Mesendoderm (in vitro differentiated cells): ENCODE measurements around the gene SH2D2A.

Source experiments
- DNase-seq: peaks from one replicate; pipeline ENCODE4 v3.0.0; 2013
- H2AK5ac ChIP-seq: 2 replicates; pipeline ENCODE4 v1.6.1; 2013; ENCODE audit warnings: low read length, inconsistent platforms
- H2BK120ac ChIP-seq: 2 replicates; pipeline ENCODE4 v1.6.1; 2013; ENCODE audit warnings: low read depth, mild to moderate bottlenecking, low read length, moderate library complexity, mixed read lengths
- H2BK15ac ChIP-seq: replicated peaks from 2 replicates; pipeline ENCODE4 v1.6.1; 2013; ENCODE audit warnings: low read depth, mild to moderate bottlenecking, moderate library complexity
- H2BK5ac ChIP-seq: 2 replicates; pipeline ENCODE4 v1.6.1; 2013; ENCODE audit warnings: low read length, inconsistent platforms
- H3K18ac ChIP-seq: 2 replicates; pipeline ENCODE4 v1.6.1; 2013; ENCODE audit warnings: mild to moderate bottlenecking, low read length, mixed read lengths
- H3K23ac ChIP-seq: one replicate; pipeline ENCODE4 v1.6.1; 2013; ENCODE audit warnings: low read length
- H3K27ac ChIP-seq: 2 replicates; pipeline ENCODE4 v1.5.1; 2013; ENCODE audit warnings: low read depth, mild to moderate bottlenecking, inconsistent platforms, low read length, moderate library complexity
- H3K27me3 ChIP-seq: 2 replicates; pipeline ENCODE4 v1.6.1; 2013; ENCODE audit warnings: low read length, control low read depth, mild to moderate bottlenecking, inconsistent platforms; ENCODE audit not compliant: insufficient read depth, poor library complexity
- H3K36me3 ChIP-seq: 2 replicates; pipeline ENCODE4 v1.6.1; 2013; ENCODE audit warnings: low read length, inconsistent platforms; ENCODE audit not compliant: control insufficient read depth, insufficient read depth
- H3K4ac ChIP-seq: one replicate; pipeline ENCODE4 v1.6.1; 2013; ENCODE audit warnings: low read depth, mild to moderate bottlenecking, low read length, moderate library complexity
- H3K4me1 ChIP-seq: 2 replicates; pipeline ENCODE4 v1.6.1; 2013; ENCODE audit warnings: low read depth, low read length, inconsistent platforms; ENCODE audit not compliant: control insufficient read depth
- H3K4me2 ChIP-seq: 2 replicates; pipeline ENCODE4 v1.6.1; 2013; ENCODE audit warnings: low read length
- H3K4me3 ChIP-seq: 2 replicates; pipeline ENCODE4 v1.5.1; 2013; ENCODE audit warnings: mild to moderate bottlenecking, low read length
- H3K56ac ChIP-seq: one replicate; pipeline ENCODE4 v1.6.1; 2013; ENCODE audit warnings: low read length
- H3K79me1 ChIP-seq: 2 replicates; pipeline ENCODE4 v1.6.1; 2013; ENCODE audit warnings: low read length, inconsistent platforms
- H3K79me2 ChIP-seq: 2 replicates; pipeline ENCODE4 v1.6.1; 2013; ENCODE audit warnings: mild to moderate bottlenecking, low read length; ENCODE audit not compliant: control insufficient read depth, insufficient read depth
- H3K9ac ChIP-seq: 2 replicates; pipeline ENCODE4 v1.6.1; 2013; ENCODE audit warnings: low read length, inconsistent platforms
- H4K5ac ChIP-seq: one replicate; pipeline ENCODE4 v1.6.1; 2013; ENCODE audit warnings: low read length
- H4K8ac ChIP-seq: one replicate; pipeline ENCODE4 v1.6.1; 2013; ENCODE audit warnings: low read depth, mild to moderate bottlenecking, control low read depth, low read length, moderate library complexity
- WGBS: extraction: QIAGEN DNeasy Blood & Tissue Kit; methylation state at CpG from one replicate; pipeline ENCODE4 v1.1.7; 2013; ENCODE audit warnings: low lambda C conversion rate, missing lambda C conversion rate; ENCODE audit not compliant: insufficient coverage; ENCODE audit errors: extremely low coverage; 5-methylcytosine and 5-hydroxymethylcytosine counted together

SH2D2A gene

GRCh38 chr1:156838972-156839371, 22.3 kb upstream of the SH2D2A start:
- no peak overlapping the region for H3K56ac ChIP-seq
- no peak overlapping the region for H2BK120ac ChIP-seq
- no peak overlapping the region for H3K4me2 ChIP-seq
- no peak overlapping the region for H3K27ac ChIP-seq
- no peak overlapping the region for H3K23ac ChIP-seq
- H3K27me3 ChIP-seq: peaks cover 7% of the 10 kb centered on the region
- no CpG with 5 or more reads among the region's 7 CpGs for WGBS
- H3K18ac ChIP-seq: no peak overlapping the region
- H4K8ac ChIP-seq: no peak overlapping the region
- H3K9ac ChIP-seq: no peak overlapping the region
- no peak overlapping the region for H2BK15ac ChIP-seq
- H3K79me2 ChIP-seq: no peaks in the 10 kb centered on the region
- H4K5ac ChIP-seq: no peak overlapping the region
- H3K4me1 ChIP-seq: no peaks in the 10 kb centered on the region
- no peak overlapping the region for H2BK5ac ChIP-seq
- H3K4me3 ChIP-seq: no peak overlapping the region
- H3K36me3 ChIP-seq: no peaks in the 10 kb centered on the region
- no peaks in the 10 kb centered on the region for H3K79me1 ChIP-seq
- no peak overlapping the region for H3K4ac ChIP-seq
- no peak overlapping the region for H2AK5ac ChIP-seq
- DNase-seq: peak; percentile 61

- no peak overlapping the region for H3K4me3 ChIP-seq
- H3K18ac ChIP-seq: no peak overlapping the region
- H3K9ac ChIP-seq: no peak overlapping the region
- no peaks in the 10 kb centered on the region for H3K4me1 ChIP-seq
- no peaks in the 10 kb centered on the region for H3K36me3 ChIP-seq
- no peaks in the 10 kb centered on the region for H3K79me1 ChIP-seq
- no peak overlapping the region for H2BK15ac ChIP-seq
- H2AK5ac ChIP-seq: no peak overlapping the region
- H3K27ac ChIP-seq: no peak overlapping the region
- no peak for DNase-seq
- no peak overlapping the region for H3K4me2 ChIP-seq
- H4K5ac ChIP-seq: no peak overlapping the region
- no peak overlapping the region for H3K4ac ChIP-seq
- no peaks in the 10 kb centered on the region for H3K27me3 ChIP-seq
- no peak overlapping the region for H2BK5ac ChIP-seq
- no peak overlapping the region for H2BK120ac ChIP-seq
- H3K79me2 ChIP-seq: no peaks in the 10 kb centered on the region
- WGBS: no CpG with 5 or more reads among the region's 4 CpGs
- H3K56ac ChIP-seq: no peak overlapping the region
- no peak overlapping the region for H3K23ac ChIP-seq
- H4K8ac ChIP-seq: no peak overlapping the region
These were observed 20.2 kb upstream of the SH2D2A start for GRCh38 chr1:156836892-156837291.

GRCh38 chr1:156836041-156836654, 19.5 kb upstream of the SH2D2A start:
- no peak overlapping the region for H3K23ac ChIP-seq
- H3K9ac ChIP-seq: no peak overlapping the region
- H2BK5ac ChIP-seq: no peak overlapping the region
- H3K36me3 ChIP-seq: no peaks in the 10 kb centered on the region
- no peaks in the 10 kb centered on the region for H3K79me2 ChIP-seq
- no peak overlapping the region for H3K27ac ChIP-seq
- no CpG with 5 or more reads among the region's 5 CpGs for WGBS
- H3K79me1 ChIP-seq: no peaks in the 10 kb centered on the region
- no peak overlapping the region for H3K4ac ChIP-seq
- no peak overlapping the region for H2BK15ac ChIP-seq
- no peak overlapping the region for H4K8ac ChIP-seq
- no peak overlapping the region for H2AK5ac ChIP-seq
- H3K4me2 ChIP-seq: no peak overlapping the region
- DNase-seq: no peak
- H4K5ac ChIP-seq: no peak overlapping the region
- no peak overlapping the region for H3K4me3 ChIP-seq
- H3K18ac ChIP-seq: no peak overlapping the region
- no peaks in the 10 kb centered on the region for H3K4me1 ChIP-seq
- no peak overlapping the region for H3K56ac ChIP-seq
- no peaks in the 10 kb centered on the region for H3K27me3 ChIP-seq
- H2BK120ac ChIP-seq: no peak overlapping the region

- H2BK15ac ChIP-seq: no peak overlapping the region
- no peak overlapping the region for H3K4me2 ChIP-seq
- H4K8ac ChIP-seq: no peak overlapping the region
- no peaks in the 10 kb centered on the region for H3K79me2 ChIP-seq
- H3K56ac ChIP-seq: no peak overlapping the region
- no peak for DNase-seq
- H2BK5ac ChIP-seq: no peak overlapping the region
- H3K27me3 ChIP-seq: no peaks in the 10 kb centered on the region
- no peaks in the 10 kb centered on the region for H3K4me1 ChIP-seq
- H3K4ac ChIP-seq: no peak overlapping the region
- H2AK5ac ChIP-seq: no peak overlapping the region
- no peak overlapping the region for H3K4me3 ChIP-seq
- H2BK120ac ChIP-seq: no peak overlapping the region
- no peaks in the 10 kb centered on the region for H3K79me1 ChIP-seq
- no peak overlapping the region for H4K5ac ChIP-seq
- no CpG with 5 or more reads among the region's 3 CpGs for WGBS
- H3K23ac ChIP-seq: no peak overlapping the region
- H3K27ac ChIP-seq: no peak overlapping the region
- no peaks in the 10 kb centered on the region for H3K36me3 ChIP-seq
- H3K9ac ChIP-seq: no peak overlapping the region
- H3K18ac ChIP-seq: no peak overlapping the region
These were observed 17.7 kb upstream of the SH2D2A start for GRCh38 chr1:156834322-156834721.

GRCh38 chr1:156833603-156834002, 17.0 kb upstream of the SH2D2A start:
- H3K79me1 ChIP-seq: no peaks in the 10 kb centered on the region
- H2BK120ac ChIP-seq: no peak overlapping the region
- no peaks in the 10 kb centered on the region for H3K36me3 ChIP-seq
- no CpG with 5 or more reads among the region's 2 CpGs for WGBS
- DNase-seq: no peak
- H3K18ac ChIP-seq: no peak overlapping the region
- H3K9ac ChIP-seq: no peak overlapping the region
- H3K79me2 ChIP-seq: no peaks in the 10 kb centered on the region
- no peak overlapping the region for H2BK5ac ChIP-seq
- H3K56ac ChIP-seq: no peak overlapping the region
- no peak overlapping the region for H3K4me2 ChIP-seq
- no peaks in the 10 kb centered on the region for H3K4me1 ChIP-seq
- no peak overlapping the region for H4K5ac ChIP-seq
- H4K8ac ChIP-seq: no peak overlapping the region
- H3K27me3 ChIP-seq: no peaks in the 10 kb centered on the region
- no peak overlapping the region for H3K4ac ChIP-seq
- H3K27ac ChIP-seq: no peak overlapping the region
- no peak overlapping the region for H2AK5ac ChIP-seq
- no peak overlapping the region for H2BK15ac ChIP-seq
- no peak overlapping the region for H3K4me3 ChIP-seq
- no peak overlapping the region for H3K23ac ChIP-seq

GRCh38 chr1:156832434-156832833, 15.8 kb upstream of the SH2D2A start:
- H3K4ac ChIP-seq: no peak overlapping the region
- no peaks in the 10 kb centered on the region for H3K27me3 ChIP-seq
- H2BK5ac ChIP-seq: no peak overlapping the region
- H3K4me2 ChIP-seq: no peak overlapping the region
- no peak overlapping the region for H2BK15ac ChIP-seq
- H3K36me3 ChIP-seq: no peaks in the 10 kb centered on the region
- no peak overlapping the region for H3K56ac ChIP-seq
- no peaks in the 10 kb centered on the region for H3K79me1 ChIP-seq
- H3K9ac ChIP-seq: no peak overlapping the region
- no peak overlapping the region for H2BK120ac ChIP-seq
- no peak overlapping the region for H4K8ac ChIP-seq
- no peak overlapping the region for H2AK5ac ChIP-seq
- H4K5ac ChIP-seq: no peak overlapping the region
- H3K27ac ChIP-seq: no peak overlapping the region
- no peaks in the 10 kb centered on the region for H3K79me2 ChIP-seq
- no peak overlapping the region for H3K23ac ChIP-seq
- no peak overlapping the region for H3K18ac ChIP-seq
- WGBS: no CpG with 5 or more reads among the region's 5 CpGs
- no peak overlapping the region for H3K4me3 ChIP-seq
- no peaks in the 10 kb centered on the region for H3K4me1 ChIP-seq
- DNase-seq: peak; percentile 76
